ENCODE data around the gene CNOT11. TPM values are rescaled to one million over a fixed set of nuclear protein-coding genes. Genes with fewer than 3 reads are reported as not detected.

CNOT11 gene
- total and polyA plus RNA-seq, 8 donors: 32.6 to 53.3 (median 47.4) TPM

GRCh38 chr2:101297383-101297782, 44.7 kb downstream of the CNOT11 start:
- Histone ChIP-seq H3K27me3 (no peaks in the 10 kb centered on the region), H3K36me3 (peaks cover 0 to 39% of the 10 kb centered on the region in 2 donors), H3K27ac (no peak overlapping the region), H3K9me3 (no peaks in the 10 kb centered on the region), H3K4me3 (no peak overlapping the region), H3K4me1 (peaks cover 3 to 100% of the 10 kb centered on the region in 2 donors)
- DNase-seq (no peak), ATAC-seq (no peak)
- no peak for TF ChIP-seq CTCF (IDR thresholded peaks at IDR 0.05)
- intact Hi-C loops (cut with DNase I): no loop called here

- H3K4me3 ChIP-seq: no peak overlapping the region
- DNase-seq (no peak), ATAC-seq (no peak)
- no peaks in the 10 kb centered on the region for H3K27me3 ChIP-seq
- peak overlapping the region in 1 of 2 donors; percentile 31 for H3K27ac ChIP-seq
- peaks cover 11 to 100% of the 10 kb centered on the region in 2 donors for H3K4me1 ChIP-seq
- intact Hi-C loops (cut with DNase I): no loop called here
- no peak for TF ChIP-seq CTCF (IDR thresholded peaks at IDR 0.05)
- peaks cover 0 to 38% of the 10 kb centered on the region in 2 donors for H3K36me3 ChIP-seq
- H3K9me3 ChIP-seq: no peaks in the 10 kb centered on the region
These were observed 46.9 kb downstream of the CNOT11 start for GRCh38 chr2:101299604-101300003.

GRCh38 chr2:101300164-101300563, 47.5 kb downstream of the CNOT11 start:
- Histone ChIP-seq H3K27me3 (no peaks in the 10 kb centered on the region), H3K27ac (peak overlapping the region in 1 of 2 donors; percentile 31), H3K36me3 (peaks cover 0 to 36% of the 10 kb centered on the region in 2 donors), H3K9me3 (no peaks in the 10 kb centered on the region), H3K4me1 (peaks cover 17 to 100% of the 10 kb centered on the region in 2 donors), H3K4me3 (no peak overlapping the region)
- TF ChIP-seq CTCF (IDR thresholded peaks at IDR 0.05): no peak
- ATAC-seq (no peak), DNase-seq (no peak)
- intact Hi-C loops (cut with DNase I): no loop called here

- Histone ChIP-seq H3K27me3 (no peaks in the 10 kb centered on the region), H3K27ac (peak overlapping the region in 1 of 2 donors; percentile 33), H3K4me3 (no peak overlapping the region), H3K4me1 (peaks cover 23 to 100% of the 10 kb centered on the region in 2 donors), H3K36me3 (peaks cover 0 to 32% of the 10 kb centered on the region in 2 donors), H3K9me3 (no peaks in the 10 kb centered on the region)
- TF ChIP-seq CTCF (IDR thresholded peaks at IDR 0.05): no peak
- ATAC-seq: no peak
- intact Hi-C loops (cut with DNase I): no loop called here
- no peak for DNase-seq
These were observed 48.1 kb downstream of the CNOT11 start for GRCh38 chr2:101300836-101301235.

GRCh38 chr2:101302016-101302415, 49.3 kb downstream of the CNOT11 start:
- intact Hi-C loops (cut with DNase I): no loop called here
- no peak for TF ChIP-seq CTCF (IDR thresholded peaks at IDR 0.05)
- Histone ChIP-seq H3K9me3 (no peaks in the 10 kb centered on the region), H3K36me3 (peaks cover 0 to 36% of the 10 kb centered on the region in 2 donors), H3K4me3 (no peak overlapping the region), H3K4me1 (peaks cover 27 to 98% of the 10 kb centered on the region in 2 donors), H3K27ac (no peak overlapping the region), H3K27me3 (no peaks in the 10 kb centered on the region)
- DNase-seq: no peak
- ATAC-seq: no peak

Measured in left lung (tissue), 10 donors.